Stimulated activated CD4-positive, alpha-beta T cell treated with anti-CD3 and anti-CD28 coated beads, TNF-alpha, amount 100 ng/mL, for 24 hours (primary cell): ENCODE results near the gene EPS8L1.
"Not testable (repeated sequence)": the region's sequence is repeated elsewhere in the genome, so short reads cannot be mapped to it uniquely, and the experiment has no call there.

Experiments used
- DNase-seq, 3 experiments: peaks; one replicate each; pipeline ENCODE4 v3.0.0-alpha.2; 2020; ENCODE audit warnings: low read depth in 3 of 3

The EPS8L1 gene

GRCh38 chr19:55050749-55051532, 24.7 kb upstream of the EPS8L1 start:
- DNase-seq = no peak

GRCh38 chr19:55053735-55054134, 21.9 kb upstream of the EPS8L1 start:
- no peak for DNase-seq

- DNase-seq = no peak
Measured at GRCh38 chr19:55056827-55057226, 18.8 kb upstream of the EPS8L1 start.

- DNase-seq = no peak
Measured at GRCh38 chr19:55058781-55059610, 16.7 kb upstream of the EPS8L1 start.

- not testable (repeated sequence) for DNase-seq
Measured at GRCh38 chr19:55060287-55060686, 15.4 kb upstream of the EPS8L1 start.

GRCh38 chr19:55062735-55063491, 12.8 kb upstream of the EPS8L1 start, which contains the start of gene RDH13:
RDH13 (minus strand) TSS chr19:55063148; CDS start chr19:55063032, 116 bp downstream.
- peak; percentile 97 to 99 (median 98) for DNase-seq

- no peak for DNase-seq
Measured at GRCh38 chr19:55063492-55063843, 12.2 kb upstream of the EPS8L1 start.

GRCh38 chr19:55065516-55065915, 10.2 kb upstream of the EPS8L1 start:
- DNase-seq = not testable (repeated sequence)

GRCh38 chr19:55066107-55066709, 9.5 kb upstream of the EPS8L1 start:
- no peak for DNase-seq

GRCh38 chr19:55067869-55068268, 7.8 kb upstream of the EPS8L1 start:
- no peak for DNase-seq

- DNase-seq = no peak
Measured at GRCh38 chr19:55068950-55069864, 6.5 kb upstream of the EPS8L1 start.

GRCh38 chr19:55069865-55070197, 5.8 kb upstream of the EPS8L1 start:
- DNase-seq = no peak

GRCh38 chr19:55070466-55071128, 5.1 kb upstream of the EPS8L1 start:
- no peak for DNase-seq

GRCh38 chr19:55071129-55071502, 4.6 kb upstream of the EPS8L1 start:
- no peak for DNase-seq

GRCh38 chr19:55071913-55072312, 3.8 kb upstream of the EPS8L1 start:
- no peak for DNase-seq

GRCh38 chr19:55076321-55076720, 652 bp downstream of the EPS8L1 start:
- DNase-seq = no peak

GRCh38 chr19:55077106-55077505, 1.4 kb downstream of the EPS8L1 start:
- DNase-seq = no peak

- DNase-seq = no peak
Measured at GRCh38 chr19:55078996-55079395, 3.3 kb downstream of the EPS8L1 start.

GRCh38 chr19:55079400-55080038, 3.9 kb downstream of the EPS8L1 start:
- no peak for DNase-seq
